Trophoblast cell (in vitro differentiated cells and primary cell): ENCODE data around the gene DEF6.
A peak's percentile ranks its signal among the peaks of the same experiment; 100 is the strongest.

ENCODE experiments used
- DNase-seq, 2 donors: peaks; one replicate each; pipeline ENCODE4 v3.0.0-alpha.2; 2016
- H2AFZ ChIP-seq: 2 replicates; pipeline ENCODE4 v1.6.1; 2013; ENCODE audit warnings: low read length, moderate library complexity, mild to moderate bottlenecking; ENCODE audit not compliant: insufficient read depth, poor library complexity
- H2AK5ac ChIP-seq: 2 replicates; pipeline ENCODE4 v1.6.1; 2013; ENCODE audit warnings: mild to moderate bottlenecking, low read length
- H2BK120ac ChIP-seq: 2 replicates; pipeline ENCODE4 v1.6.1; 2013; ENCODE audit warnings: low read length, mild to moderate bottlenecking, moderate library complexity; ENCODE audit not compliant: insufficient read depth, poor library complexity
- H2BK12ac ChIP-seq: 2 replicates; pipeline ENCODE4 v1.6.1; 2013; ENCODE audit warnings: mild to moderate bottlenecking, low read length, moderate library complexity
- H2BK5ac ChIP-seq: 2 replicates; pipeline ENCODE4 v1.6.1; 2013; ENCODE audit warnings: low read length, low read depth, moderate library complexity, mild to moderate bottlenecking; ENCODE audit not compliant: poor library complexity
- H3K14ac ChIP-seq: 2 replicates; pipeline ENCODE4 v1.6.1; 2013; ENCODE audit warnings: mild to moderate bottlenecking, low read length
- H3K18ac ChIP-seq: 2 replicates; pipeline ENCODE4 v1.6.1; 2013; ENCODE audit warnings: mild to moderate bottlenecking, low read length
- H3K23ac ChIP-seq: 2 replicates; pipeline ENCODE4 v1.6.1; 2013; ENCODE audit warnings: low read length
- H3K27ac ChIP-seq: 2 replicates; pipeline ENCODE4 v1.5.1; 2013; ENCODE audit warnings: low read depth, mild to moderate bottlenecking, inconsistent platforms, low read length, moderate library complexity
- H3K27me3 ChIP-seq: 2 replicates; pipeline ENCODE4 v1.6.1; 2013; ENCODE audit warnings: inconsistent platforms, mild to moderate bottlenecking, low read length, moderate library complexity; ENCODE audit not compliant: insufficient read depth
- H3K36me3 ChIP-seq, 2 experiments: 1 replicate in 1 of 2; 2 replicates in 1 of 2; pipeline ENCODE4 v1.6.1; 2013; ENCODE audit warnings: low read length in 2 of 2, mild to moderate bottlenecking in 2 of 2, moderate library complexity in 1 of 2; ENCODE audit not compliant: insufficient read depth in 2 of 2, control insufficient read depth in 1 of 2
- H3K4ac ChIP-seq: 2 replicates; pipeline ENCODE4 v1.6.1; 2013; ENCODE audit warnings: low read depth, mild to moderate bottlenecking, low read length, moderate library complexity
- H3K4me1 ChIP-seq, 2 experiments: 1 replicate in 1 of 2; 2 replicates in 1 of 2; pipeline ENCODE4 v1.6.1; 2013; ENCODE audit warnings: low read length in 2 of 2, mild to moderate bottlenecking in 2 of 2, moderate library complexity in 1 of 2; ENCODE audit not compliant: insufficient read depth in 2 of 2, control insufficient read depth in 1 of 2
- H3K4me2 ChIP-seq: 2 replicates; pipeline ENCODE4 v1.6.1; 2013; ENCODE audit warnings: inconsistent platforms, mild to moderate bottlenecking, low read length, moderate library complexity
- H3K4me3 ChIP-seq: 2 replicates; pipeline ENCODE4 v1.5.1; 2013; ENCODE audit warnings: mild to moderate bottlenecking, low read depth, low read length, inconsistent platforms
- H3K79me1 ChIP-seq: one replicate; pipeline ENCODE4 v1.6.1; 2013; ENCODE audit warnings: low read length
- H3K79me2 ChIP-seq: 2 replicates; pipeline ENCODE4 v1.6.1; 2013; ENCODE audit warnings: low read length, mild to moderate bottlenecking; ENCODE audit not compliant: control insufficient read depth, insufficient read depth, poor library complexity
- H3K9ac ChIP-seq: 2 replicates; pipeline ENCODE4 v1.6.1; 2013; ENCODE audit warnings: mild to moderate bottlenecking, low read length
- H3K9me3 ChIP-seq: 2 replicates; pipeline ENCODE4 v1.6.1; 2013; ENCODE audit warnings: low read depth, mild to moderate bottlenecking, control low read depth, inconsistent platforms, low read length; ENCODE audit not compliant: insufficient read depth
- H4K12ac ChIP-seq: 2 replicates; pipeline ENCODE4 v1.6.1; 2013; ENCODE audit warnings: low read depth, mild to moderate bottlenecking, low read length, moderate library complexity
- H4K8ac ChIP-seq: 2 replicates; pipeline ENCODE4 v1.6.1; 2013; ENCODE audit warnings: low read depth, mild to moderate bottlenecking, low read length, moderate library complexity
- H4K91ac ChIP-seq: one replicate; pipeline ENCODE4 v1.6.1; 2013; ENCODE audit warnings: low read depth, mild to moderate bottlenecking, low read length, moderate library complexity
- WGBS: extraction: QIAGEN DNeasy Blood & Tissue Kit; methylation state at CpG from one replicate; pipeline ENCODE4 v1.1.7; 2013; ENCODE audit warnings: missing lambda C conversion rate; ENCODE audit not compliant: insufficient read length, insufficient coverage; ENCODE audit errors: extremely low coverage; 5-methylcytosine and 5-hydroxymethylcytosine counted together

Gene DEF6

DNA sequence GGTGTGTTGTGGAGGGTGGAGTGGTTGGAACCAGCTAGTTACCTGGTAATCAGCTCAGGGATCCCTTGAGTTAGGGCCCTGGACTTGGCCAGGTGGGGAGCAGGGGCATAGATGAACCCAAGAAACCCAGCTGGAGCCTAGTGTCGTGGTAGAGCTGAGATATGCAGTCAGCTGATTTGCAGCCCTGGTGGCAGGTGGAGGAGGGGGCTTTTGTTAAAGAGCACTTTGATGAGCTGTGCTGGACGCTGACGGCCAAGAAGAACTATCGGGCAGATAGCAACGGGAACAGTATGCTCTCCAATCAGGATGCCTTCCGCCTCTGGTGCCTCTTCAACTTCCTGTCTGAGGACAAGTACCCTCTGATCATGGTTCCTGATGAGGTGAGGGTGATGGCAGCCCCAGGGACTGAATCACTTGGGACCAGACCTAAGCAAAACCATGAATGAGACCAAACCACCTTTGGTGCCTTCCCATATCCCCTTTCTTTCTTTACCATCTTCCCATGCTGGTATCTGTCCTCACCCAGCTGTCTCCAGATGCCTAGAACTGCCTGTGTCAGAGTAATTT lies 12.7 kb downstream of the DEF6 start:
- H3K9ac ChIP-seq = no peak overlapping the region
- no peak overlapping the region for H2AK5ac ChIP-seq
- no peak overlapping the region for H3K4me2 ChIP-seq
- H2BK12ac ChIP-seq = no peak overlapping the region
- H3K4me3 ChIP-seq = no peak overlapping the region
- H3K79me1 ChIP-seq = no peaks in the 10 kb centered on the region
- no peaks in the 10 kb centered on the region for H3K79me2 ChIP-seq
- H2BK120ac ChIP-seq = no peak overlapping the region
- H4K12ac ChIP-seq = no peak overlapping the region
- H4K8ac ChIP-seq = no peak overlapping the region
- H3K4me1 ChIP-seq = peaks cover 0 to 2% of the 10 kb centered on the region in 2 experiments
- H4K91ac ChIP-seq = no peak overlapping the region
- H2AFZ ChIP-seq = no peak overlapping the region
- H3K23ac ChIP-seq = no peak overlapping the region
- H3K18ac ChIP-seq = no peak overlapping the region
- H3K27ac ChIP-seq = no peak overlapping the region
- no CpG with 5 or more reads among the region's 6 CpGs for WGBS
- no peaks in the 10 kb centered on the region for H3K27me3 ChIP-seq
- H2BK5ac ChIP-seq = no peak overlapping the region
- H3K36me3 ChIP-seq = no peaks in the 10 kb centered on the region
- no peaks in the 10 kb centered on the region for H3K9me3 ChIP-seq
- H3K14ac ChIP-seq = no peak overlapping the region
- DNase-seq = peak; percentile 89 to 94
- no peak overlapping the region for H3K4ac ChIP-seq

DNA sequence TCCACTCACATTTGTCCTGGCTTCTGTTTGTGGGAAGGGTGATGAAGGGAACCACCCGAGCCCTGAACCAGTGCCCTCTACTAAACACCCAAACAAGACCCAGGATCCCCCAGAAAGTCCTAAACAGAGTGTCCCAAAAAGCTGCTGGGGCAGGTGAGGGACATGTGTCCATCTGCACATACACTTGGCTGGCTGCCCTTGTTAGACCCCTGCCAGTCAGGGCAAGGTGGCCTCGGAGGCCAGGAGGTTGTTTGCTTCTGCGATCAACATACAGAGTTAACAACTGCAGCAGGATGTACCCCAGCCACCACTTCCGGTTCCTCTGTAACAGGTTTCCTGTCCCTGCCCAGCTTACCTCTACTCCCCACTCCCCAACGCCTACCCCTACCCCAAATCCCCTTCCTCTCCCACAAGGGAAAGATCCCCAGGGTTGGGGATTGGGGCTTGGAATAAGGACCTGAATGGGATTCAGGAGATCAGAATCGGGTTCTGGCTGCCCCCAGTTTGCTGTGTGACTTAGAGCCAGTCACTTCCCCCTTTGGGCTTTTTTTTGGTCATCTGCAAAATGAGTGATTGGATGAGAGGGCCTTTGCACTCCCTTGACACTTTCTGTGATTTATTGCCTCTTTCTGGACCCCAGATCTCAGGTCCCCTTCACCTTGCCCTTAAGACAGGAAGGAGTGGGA lies 13.9 kb downstream of the DEF6 start:
- Histone ChIP-seq H2BK5ac (no peak overlapping the region), H3K14ac (no peak overlapping the region), H3K79me1 (no peaks in the 10 kb centered on the region), H4K12ac (no peak overlapping the region), H3K4me1 (peaks cover 0 to 2% of the 10 kb centered on the region in 2 experiments), H3K27ac (no peak overlapping the region), H4K8ac (no peak overlapping the region), H2AFZ (no peak overlapping the region), H3K36me3 (no peaks in the 10 kb centered on the region), H3K4me2 (no peak overlapping the region), H3K4me3 (no peak overlapping the region), H2BK120ac (no peak overlapping the region), H3K79me2 (no peaks in the 10 kb centered on the region), H2AK5ac (no peak overlapping the region), H3K27me3 (no peaks in the 10 kb centered on the region), H3K9me3 (no peaks in the 10 kb centered on the region), H3K9ac (no peak overlapping the region), H2BK12ac (no peak overlapping the region), H3K18ac (no peak overlapping the region), H3K4ac (no peak overlapping the region), H4K91ac (no peak overlapping the region), H3K23ac (no peak overlapping the region)
- DNase-seq = no peak
- WGBS = no CpG with 5 or more reads among the region's 6 CpGs

DNA sequence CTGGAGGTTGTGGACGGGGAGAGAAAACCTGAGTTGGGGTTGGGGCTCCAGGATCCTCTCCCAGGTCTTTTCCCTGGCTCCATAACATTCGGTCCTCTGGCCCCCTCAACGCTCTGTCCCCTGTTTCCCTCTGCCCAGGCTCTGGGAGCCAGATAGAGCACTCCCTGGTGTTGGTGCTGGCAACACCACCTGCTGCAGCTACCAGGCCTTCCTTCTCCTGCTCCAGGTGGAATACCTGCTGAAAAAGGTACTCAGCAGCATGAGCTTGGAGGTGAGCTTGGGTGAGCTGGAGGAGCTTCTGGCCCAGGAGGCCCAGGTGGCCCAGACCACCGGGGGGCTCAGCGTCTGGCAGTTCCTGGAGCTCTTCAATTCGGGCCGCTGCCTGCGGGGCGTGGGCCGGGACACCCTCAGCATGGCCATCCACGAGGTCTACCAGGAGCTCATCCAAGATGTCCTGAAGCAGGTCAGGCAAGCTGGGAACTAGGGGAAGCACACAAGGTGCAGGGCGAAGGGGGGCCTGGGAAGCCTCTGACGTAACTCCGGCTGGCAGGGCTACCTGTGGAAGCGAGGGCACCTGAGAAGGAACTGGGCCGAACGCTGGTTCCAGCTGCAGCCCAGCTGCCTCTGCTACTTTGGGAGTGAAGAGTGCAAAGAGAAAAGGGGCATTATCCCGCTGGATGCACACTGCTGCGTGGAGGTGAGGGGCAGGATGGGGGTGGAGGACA lies 14.6 kb downstream of the DEF6 start:
- Histone ChIP-seq H4K8ac (no peak overlapping the region), H3K79me1 (no peaks in the 10 kb centered on the region), H3K27me3 (peaks cover 3% of the 10 kb centered on the region), H4K91ac (no peak overlapping the region), H3K4ac (no peak overlapping the region), H3K14ac (no peak overlapping the region), H2BK12ac (no peak overlapping the region), H3K27ac (no peak overlapping the region), H3K23ac (no peak overlapping the region), H3K9me3 (no peaks in the 10 kb centered on the region), H3K9ac (no peak overlapping the region), H3K4me3 (no peak overlapping the region), H3K79me2 (no peaks in the 10 kb centered on the region), H3K36me3 (no peaks in the 10 kb centered on the region), H3K4me2 (no peak overlapping the region), H4K12ac (no peak overlapping the region), H2BK5ac (no peak overlapping the region), H2AFZ (no peak overlapping the region), H3K4me1 (peaks cover 0 to 2% of the 10 kb centered on the region in 2 experiments), H2BK120ac (no peak overlapping the region), H3K18ac (no peak overlapping the region), H2AK5ac (no peak overlapping the region)
- no peak for DNase-seq
- no CpG with 5 or more reads among the region's 19 CpGs for WGBS

DNA sequence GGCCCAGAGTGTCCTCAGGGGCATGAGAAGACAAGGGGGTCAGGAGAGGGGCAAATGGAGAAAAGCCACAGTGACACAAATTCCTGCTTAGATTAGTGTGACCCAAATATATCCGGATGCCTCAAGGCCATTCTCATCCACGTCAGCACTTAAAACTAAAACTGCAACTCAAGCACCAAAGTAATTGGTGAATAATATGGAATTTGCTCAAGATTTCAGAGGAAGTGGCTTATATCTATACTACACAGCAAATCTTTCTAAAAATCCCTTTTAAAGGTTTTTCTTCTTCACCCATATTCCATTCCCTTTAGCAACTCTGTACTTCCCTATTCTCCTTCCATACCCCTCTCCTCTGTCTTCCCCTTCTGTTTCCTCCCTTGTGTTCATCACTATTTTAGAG lies 15.2 kb downstream of the DEF6 start:
- no peaks in the 10 kb centered on the region for H3K79me1 ChIP-seq
- no peak overlapping the region for H3K23ac ChIP-seq
- no peaks in the 10 kb centered on the region for H3K36me3 ChIP-seq
- no peak overlapping the region for H2AK5ac ChIP-seq
- no peak overlapping the region for H2BK5ac ChIP-seq
- DNase-seq = no peak
- H3K27ac ChIP-seq = no peak overlapping the region
- no CpG with 5 or more reads among the region's 2 CpGs for WGBS
- H3K9ac ChIP-seq = no peak overlapping the region
- H3K4me3 ChIP-seq = no peak overlapping the region
- no peak overlapping the region for H2BK120ac ChIP-seq
- no peak overlapping the region for H3K4me2 ChIP-seq
- H4K91ac ChIP-seq = no peak overlapping the region
- no peak overlapping the region for H2BK12ac ChIP-seq
- peaks cover 4 to 5% of the 10 kb centered on the region in 2 experiments for H3K4me1 ChIP-seq
- no peaks in the 10 kb centered on the region for H3K79me2 ChIP-seq
- peaks cover 4% of the 10 kb centered on the region for H3K27me3 ChIP-seq
- no peak overlapping the region for H3K14ac ChIP-seq
- no peak overlapping the region for H3K4ac ChIP-seq
- no peaks in the 10 kb centered on the region for H3K9me3 ChIP-seq
- no peak overlapping the region for H3K18ac ChIP-seq
- H4K8ac ChIP-seq = no peak overlapping the region
- no peak overlapping the region for H4K12ac ChIP-seq
- H2AFZ ChIP-seq = no peak overlapping the region
